Fibroblast of lung (primary cell): Measurements from ENCODE around the gene PLCB2.

ENCODE experiments used
- CTCF ChIP-seq, 2 donors: IDR thresholded peaks in 1 of 2; conservative IDR thresholded peaks in 1 of 2; 1 replicate in 1 of 2; 2 replicates in 1 of 2; pipeline ENCODE4 v1.5.1; 2011 to 2012; ENCODE audit warnings: low read length in 2 of 2, control low read depth in 1 of 2, inconsistent platforms in 1 of 2, low read depth in 1 of 2, mild to moderate bottlenecking in 1 of 2
- EZH2 ChIP-seq: IDR thresholded peaks from 2 replicates; pipeline ENCODE4 v1.5.1; 2012; ENCODE audit warnings: low read length, control low read depth, mild to moderate bottlenecking; ENCODE audit errors: missing control alignments

- TF ChIP-seq CTCF (conservative IDR thresholded peaks at IDR 0.05 in 1 of 2, IDR thresholded peaks at IDR 0.05 in 1 of 2; ENCODE audit: low read depth in 1 of 2, low read length in 2 of 2) (no peak), EZH2 (no peak)
Measured at GRCh38 chr15:40255033-40255432, 52.7 kb downstream of the PLCB2 start.
